ENCODE data around the gene DOP1B.

The DOP1B gene

DNA sequence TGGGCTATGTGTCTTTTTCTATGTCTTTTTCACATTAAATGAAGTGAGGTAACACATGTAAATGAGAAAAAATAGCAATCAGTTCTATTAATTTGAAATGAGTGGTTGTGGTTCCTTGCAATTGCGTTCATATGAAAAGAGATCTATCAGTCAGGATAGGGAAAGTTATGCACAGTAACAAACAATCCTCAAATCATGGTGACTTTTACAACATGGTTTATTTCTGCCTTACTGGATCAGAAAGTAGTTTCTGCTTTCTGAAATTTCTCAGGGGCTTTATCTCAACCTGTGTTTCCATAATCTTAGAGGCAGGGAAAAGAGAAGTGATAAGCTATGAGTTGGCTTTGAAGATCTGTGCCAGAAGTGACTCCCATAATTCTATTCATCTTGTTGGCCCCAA lies 39.0 kb downstream of the DOP1B start:
- TF ChIP-seq GATA2 (IDR thresholded peaks at IDR 0.05; ENCODE audit: low read depth, low read length) (no peak), GATA3 (IDR thresholded peaks at IDR 0.05; ENCODE audit: low read depth, low read length) (no peak)

- TF ChIP-seq GATA2 (IDR thresholded peaks at IDR 0.05; ENCODE audit: low read depth, low read length) = no peak
- no peak for TF ChIP-seq GATA3 (IDR thresholded peaks at IDR 0.05; ENCODE audit: low read depth, low read length)
Observed at GRCh38 chr21:36199021-36199420, 42.4 kb downstream of the DOP1B start.

DNA sequence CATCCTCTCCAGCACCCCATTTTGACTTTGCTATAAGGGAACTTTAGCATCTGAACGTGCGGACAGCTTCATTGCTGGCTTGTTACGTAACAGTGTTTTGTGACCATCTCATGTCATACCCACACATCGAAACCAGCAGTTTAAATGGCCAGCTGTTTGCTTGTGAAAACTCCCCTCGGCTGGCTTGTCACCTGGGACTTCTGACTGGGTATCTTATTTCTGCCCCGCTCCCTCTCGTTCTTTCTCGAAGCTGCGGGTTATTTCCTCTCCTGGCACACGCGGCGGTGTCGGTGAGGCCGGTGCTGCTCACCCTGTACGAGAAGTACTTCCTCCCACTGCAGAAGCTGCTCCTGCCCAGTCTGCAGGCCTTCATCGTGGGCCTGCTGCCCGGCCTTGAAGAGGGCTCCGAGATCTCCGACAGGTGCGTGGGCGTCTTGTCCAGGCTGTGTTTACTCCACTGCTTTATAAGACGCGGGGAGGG lies 43.5 kb downstream of the DOP1B start:
- no peak for TF ChIP-seq GATA3 (IDR thresholded peaks at IDR 0.05; ENCODE audit: low read depth, low read length)
- TF ChIP-seq GATA2 (IDR thresholded peaks at IDR 0.05; ENCODE audit: low read depth, low read length) = no peak

GRCh38 chr21:36202726-36203602 lies 46.3 kb downstream of the DOP1B start:
- no peak for TF ChIP-seq GATA3 (IDR thresholded peaks at IDR 0.05; ENCODE audit: low read depth, low read length)
- TF ChIP-seq GATA2 (IDR thresholded peaks at IDR 0.05; ENCODE audit: low read depth, low read length) = no peak

- no peak for TF ChIP-seq GATA2 (IDR thresholded peaks at IDR 0.05; ENCODE audit: low read depth, low read length)
- TF ChIP-seq GATA3 (IDR thresholded peaks at IDR 0.05; ENCODE audit: low read depth, low read length) = no peak
Observed at GRCh38 chr21:36203603-36203889, 46.9 kb downstream of the DOP1B start.

DNA sequence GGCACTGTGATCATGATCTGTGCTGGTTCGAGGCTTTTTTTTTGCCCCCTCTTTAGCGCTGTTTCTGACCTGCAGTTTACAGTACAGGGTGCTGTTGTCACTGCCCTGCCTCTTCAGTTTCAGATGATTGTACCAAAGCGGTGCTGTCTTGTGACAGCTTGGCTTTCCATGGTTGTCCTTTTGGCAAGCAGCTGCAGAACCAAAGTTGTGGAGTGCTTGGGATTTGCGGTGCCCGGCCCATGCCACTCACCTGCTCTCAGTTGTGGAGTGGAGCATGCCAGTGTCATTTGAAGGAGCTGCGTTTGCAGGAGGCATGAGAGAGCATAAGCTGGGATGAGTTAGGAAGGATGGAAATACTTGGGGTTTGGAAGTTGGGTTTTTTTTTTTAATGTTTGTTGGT lies 48.4 kb downstream of the DOP1B start:
- no peak for TF ChIP-seq GATA3 (IDR thresholded peaks at IDR 0.05; ENCODE audit: low read depth, low read length)
- TF ChIP-seq GATA2 (IDR thresholded peaks at IDR 0.05; ENCODE audit: low read depth, low read length) = no peak

- no peak for TF ChIP-seq GATA2 (IDR thresholded peaks at IDR 0.05; ENCODE audit: low read depth, low read length)
- no peak for TF ChIP-seq GATA3 (IDR thresholded peaks at IDR 0.05; ENCODE audit: low read depth, low read length)
Observed at GRCh38 chr21:36205962-36206361, 49.3 kb downstream of the DOP1B start.
